Keratinocyte (primary cell): ENCODE measurements around the gene GBP7.

Source experiments
- CTCF ChIP-seq, 3 experiments: IDR thresholded peaks in 1 of 3; conservative IDR thresholded peaks in 1 of 3; optimal IDR thresholded peaks in 1 of 3; 2 replicates in 2 of 3; 3 replicates in 1 of 3; pipeline versions ENCODE3 to v1.5.1; 2011; ENCODE audit warnings: low read length in 3 of 3, mild to moderate bottlenecking in 3 of 3, moderate library complexity in 2 of 3, control low read depth in 1 of 3, inconsistent platforms in 1 of 3; ENCODE audit not compliant: insufficient read depth in 2 of 3; ENCODE audit errors: extremely low read depth in 1 of 3
- EZH2 ChIP-seq: IDR thresholded peaks from one replicate; pipeline ENCODE4 v1.6.1; 2012; ENCODE audit warnings: inconsistent platforms, mild to moderate bottlenecking, low read length, moderate library complexity

GRCh38 chr1:89130716-89131115 is 45.1 kb downstream of the GBP7 start:
- no peak for TF ChIP-seq CTCF (optimal IDR thresholded peaks at IDR 0.05 in 1 of 3, IDR thresholded peaks at IDR 0.05 in 1 of 3, conservative IDR thresholded peaks at IDR 0.05 in 1 of 3; ENCODE audit: extremely low read depth in 1 of 3, insufficient read depth in 2 of 3, low read length in 3 of 3)
- TF ChIP-seq EZH2: no peak
